Muscle of leg (tissue), 11 donors: Measurements from ENCODE around the gene CAPN12. TPM values are rescaled to one million over a fixed set of nuclear protein-coding genes. Genes with fewer than 3 reads are reported as not detected.

Experiments
- DNase-seq: peaks from one replicate; pipeline ENCODE4 v3.0.0; 2013
- H3K27ac ChIP-seq: one replicate; pipeline ENCODE4 v1.5.1; 2013; ENCODE audit warnings: mild to moderate bottlenecking, low read length, control low read depth
- H3K27me3 ChIP-seq: one replicate; pipeline ENCODE4 v1.6.1; 2013; ENCODE audit warnings: low read length; ENCODE audit not compliant: control insufficient read depth, insufficient read depth
- H3K36me3 ChIP-seq: one replicate; pipeline ENCODE4 v1.6.1; 2013; ENCODE audit warnings: low read length; ENCODE audit not compliant: control insufficient read depth, insufficient read depth
- H3K4me1 ChIP-seq: one replicate; pipeline ENCODE4 v1.6.1; 2013; ENCODE audit warnings: low read length; ENCODE audit not compliant: control insufficient read depth, insufficient read depth
- H3K4me3 ChIP-seq: one replicate; pipeline ENCODE4 v1.5.1; 2013; ENCODE audit warnings: low read length, control low read depth
- H3K9me3 ChIP-seq: replicated peaks from 2 replicates; pipeline ENCODE4 v1.6.1; 2013; ENCODE audit warnings: low read depth, low read length; ENCODE audit not compliant: control insufficient read depth
- WGBS: methylation state at CpG from one replicate; pipeline ENCODE4 v1.1.5; 2013; ENCODE audit warnings: missing lambda C conversion rate; ENCODE audit not compliant: insufficient coverage; 5-methylcytosine and 5-hydroxymethylcytosine counted together
- polyA plus RNA-seq, 8 donors: library from polyadenylated mRNA; unstranded; fragments of 120-200 nt; gene quantifications; one replicate each; pipeline versions ENCODE4 v1.2.1 to v1.2.3, GENCODE V29; 2013; ENCODE audit warnings: inconsistent platforms in 1 of 8, low replicate concordance in 1 of 8; ENCODE audit not compliant: insufficient read length in 8 of 8, insufficient read depth in 1 of 8
- total RNA-seq: library from RNA; stranded (reverse); fragments of 120-200 nt; gene quantifications from one replicate; pipeline ENCODE4 v1.2.4, GENCODE V29; 2013

Gene CAPN12
- total and polyA plus RNA-seq, 9 donors: 0.23 to 2.1 (median 1.1) TPM

GRCh38 chr19:38685666-38686529 is 58.4 kb downstream of the CAPN12 start:
- 43% methylated on average over 4 of the region's 10 CpGs for WGBS
- no peak overlapping the region for H3K4me3 ChIP-seq
- H3K27ac ChIP-seq: peak overlapping the region; percentile 88
- H3K27me3 ChIP-seq: no peaks in the 10 kb centered on the region
- peaks cover 45% of the 10 kb centered on the region for H3K4me1 ChIP-seq
- H3K9me3 ChIP-seq: no peaks in the 10 kb centered on the region
- peak; percentile 39 for DNase-seq
- peaks cover 18% of the 10 kb centered on the region for H3K36me3 ChIP-seq

DNA sequence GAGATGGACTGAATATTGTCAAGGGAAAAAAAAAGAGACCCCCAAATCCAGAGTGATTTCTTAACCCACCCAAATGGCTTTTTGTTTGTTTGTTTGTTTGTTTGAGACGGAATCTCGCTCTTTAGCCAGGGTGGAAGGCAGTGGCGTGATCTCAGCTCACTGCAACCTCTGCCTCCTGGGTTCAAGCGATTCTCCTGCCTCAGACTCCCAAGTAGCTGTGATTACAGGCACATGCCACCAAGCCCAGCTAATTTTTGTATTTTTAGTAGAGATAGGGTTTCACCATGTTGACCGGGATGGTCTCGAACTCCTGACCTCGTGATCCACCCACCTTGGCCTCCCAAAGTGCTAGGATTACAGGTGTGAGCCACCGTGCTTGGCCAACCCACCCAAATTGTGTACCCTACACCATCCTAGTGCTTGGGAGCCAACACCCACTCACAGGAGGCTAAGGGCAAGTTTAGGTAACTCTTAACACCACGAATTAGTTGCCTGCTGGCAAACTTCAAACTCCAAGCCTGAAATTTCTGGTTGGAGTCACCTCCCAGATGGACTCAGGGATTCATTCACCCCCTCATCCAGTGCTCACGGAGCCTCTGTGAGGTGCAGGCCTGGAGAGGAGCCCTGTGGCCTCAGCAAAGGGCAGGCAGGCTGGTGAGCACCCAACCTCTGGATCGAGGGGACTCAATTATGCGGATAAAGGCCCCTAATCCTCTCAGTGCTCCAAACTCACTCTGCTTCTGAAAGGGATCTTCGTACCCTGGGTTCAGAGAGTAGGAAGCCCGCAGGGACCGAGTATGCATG is 59.2 kb downstream of the CAPN12 start:
- Histone ChIP-seq H3K4me3 (no peak overlapping the region), H3K27me3 (no peaks in the 10 kb centered on the region), H3K4me1 (peaks cover 45% of the 10 kb centered on the region), H3K9me3 (no peaks in the 10 kb centered on the region), H3K27ac (peak overlapping the region; percentile 88), H3K36me3 (peaks cover 15% of the 10 kb centered on the region)
- no peak for DNase-seq
- WGBS: 64% methylated on average over 8 of the region's 15 CpGs

DNA sequence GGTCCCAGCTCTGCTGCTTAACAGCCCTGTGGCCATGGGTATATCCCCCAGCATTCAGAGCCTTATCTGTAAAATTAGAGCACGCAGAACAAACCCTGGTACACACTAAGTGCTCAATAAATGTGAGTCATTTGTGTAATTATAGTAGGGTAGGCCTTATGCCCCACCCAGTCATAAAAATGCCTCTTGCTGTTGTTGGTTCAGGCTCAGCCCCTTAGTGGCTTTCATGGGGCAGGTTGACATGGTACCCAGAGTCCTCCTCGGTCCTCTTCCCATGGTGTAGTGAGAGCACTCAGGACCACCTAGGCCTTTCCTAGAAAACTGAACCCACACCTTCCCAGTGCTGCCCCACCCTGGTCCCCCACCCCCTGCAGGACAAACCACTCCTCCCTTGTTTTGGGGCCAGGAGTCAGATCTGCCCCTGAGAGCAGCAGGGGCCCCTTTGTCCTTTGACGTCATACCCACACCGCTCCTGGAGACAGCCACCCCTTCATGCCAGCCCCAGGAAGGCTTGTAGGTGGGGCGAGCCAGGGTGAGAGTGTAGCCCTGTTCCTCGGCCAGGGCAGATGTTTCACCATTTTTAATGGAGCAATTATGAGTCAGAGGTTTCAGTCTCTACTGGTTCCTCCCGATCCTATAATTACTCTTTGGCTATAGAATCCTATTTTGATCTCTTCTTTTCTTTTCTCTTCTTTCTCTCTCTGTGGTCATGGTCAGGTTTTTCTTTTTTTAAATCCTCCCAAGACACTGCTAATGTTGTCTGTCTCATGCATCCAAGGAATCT is 60.0 kb downstream of the CAPN12 start:
- Histone ChIP-seq H3K27ac (peak overlapping the region; percentile 88), H3K27me3 (no peaks in the 10 kb centered on the region), H3K36me3 (peaks cover 17% of the 10 kb centered on the region), H3K9me3 (no peaks in the 10 kb centered on the region), H3K4me3 (no peak overlapping the region), H3K4me1 (peaks cover 45% of the 10 kb centered on the region)
- peak; percentile 38 for DNase-seq
- WGBS: 67% methylated on average over 1 of the region's 7 CpGs

DNA sequence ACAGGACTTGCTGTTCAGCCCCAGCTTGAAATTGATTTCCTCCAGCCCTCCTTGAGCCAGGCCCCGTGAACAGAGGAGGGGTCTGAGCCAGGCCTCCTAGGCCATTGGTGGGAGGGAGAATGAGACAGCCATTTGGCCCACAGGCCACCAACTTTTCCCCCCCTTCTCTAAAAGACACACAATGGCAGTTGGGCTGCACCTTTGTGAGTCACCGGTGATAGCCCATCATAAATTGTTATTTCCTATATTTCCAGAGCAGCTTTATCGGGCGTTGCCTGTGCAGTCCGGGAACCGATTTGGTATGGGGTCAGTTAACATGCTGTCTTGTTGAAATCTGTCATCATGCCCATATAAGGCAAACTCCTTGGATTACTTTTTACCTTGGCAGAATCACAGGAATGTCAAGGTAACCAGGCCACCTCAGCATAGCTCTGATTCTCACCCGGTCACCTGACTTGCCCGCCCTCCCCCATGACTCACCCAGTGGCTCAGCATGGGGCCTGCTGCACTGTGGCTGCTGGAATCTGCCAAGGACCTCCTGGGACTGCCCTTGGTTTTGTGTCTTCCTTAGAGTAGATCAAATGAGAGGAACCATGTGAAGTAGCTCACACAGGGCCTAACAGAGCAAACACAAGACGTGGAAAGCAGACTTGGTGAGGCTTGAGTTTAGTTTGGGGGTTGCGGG is 60.7 kb downstream of the CAPN12 start:
- peaks cover 47% of the 10 kb centered on the region for H3K4me1 ChIP-seq
- DNase-seq: no peak
- H3K27me3 ChIP-seq: no peaks in the 10 kb centered on the region
- H3K4me3 ChIP-seq: no peak overlapping the region
- 67% methylated on average over 6 of the region's 10 CpGs for WGBS
- H3K36me3 ChIP-seq: peaks cover 21% of the 10 kb centered on the region
- no peaks in the 10 kb centered on the region for H3K9me3 ChIP-seq
- H3K27ac ChIP-seq: peak overlapping the region; percentile 88

DNA sequence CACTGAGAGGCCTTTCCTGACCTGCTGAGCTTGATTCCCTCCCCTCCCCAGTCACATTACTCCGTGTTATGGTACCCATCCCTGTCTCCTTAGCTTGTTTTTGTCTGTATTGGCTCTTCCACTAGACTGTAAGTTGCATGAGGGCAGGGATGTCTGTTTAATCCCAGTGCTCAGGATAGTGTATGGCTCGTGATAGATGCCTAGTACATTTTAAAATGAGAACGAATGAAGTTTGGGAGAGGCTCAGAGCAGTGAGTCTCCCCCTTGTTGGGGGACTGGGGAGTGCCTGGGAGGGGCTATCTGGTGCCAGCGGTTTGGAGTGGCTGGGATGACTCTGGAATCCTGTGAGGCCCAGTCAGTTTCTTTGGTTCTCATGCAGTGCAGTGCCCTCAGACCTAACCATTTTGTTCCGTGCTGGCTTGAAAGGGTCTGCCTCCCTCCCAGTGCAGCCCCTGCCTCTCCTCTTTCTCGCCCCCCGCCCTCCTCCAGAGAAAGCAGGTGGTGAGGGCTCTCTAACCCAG is 61.3 kb downstream of the CAPN12 start:
- WGBS: 88% methylated on average over 2 of the region's 7 CpGs
- peaks cover 50% of the 10 kb centered on the region for H3K4me1 ChIP-seq
- no peak overlapping the region for H3K4me3 ChIP-seq
- DNase-seq: no peak
- peaks cover 22% of the 10 kb centered on the region for H3K36me3 ChIP-seq
- H3K27ac ChIP-seq: peak overlapping the region; percentile 88
- H3K27me3 ChIP-seq: no peaks in the 10 kb centered on the region
- H3K9me3 ChIP-seq: no peaks in the 10 kb centered on the region

GRCh38 chr19:38682195-38682867 is 61.9 kb downstream of the CAPN12 start:
- Histone ChIP-seq H3K9me3 (no peaks in the 10 kb centered on the region), H3K4me1 (peaks cover 49% of the 10 kb centered on the region), H3K27me3 (no peaks in the 10 kb centered on the region), H3K4me3 (no peak overlapping the region), H3K27ac (peak overlapping the region; percentile 88), H3K36me3 (peaks cover 25% of the 10 kb centered on the region)
- no peak for DNase-seq
- 92% methylated on average over 10 of the region's 11 CpGs for WGBS

Other genes starting within 250 kb of the CAPN12 start
- 0.89 TPM for gene MAP4K1, start 126.5 kb downstream of the CAPN12 start, total RNA-seq
- gene MAP4K1, start 126.5 kb downstream of the CAPN12 start, polyA plus RNA-seq: 10 to 100 TPM in 3 of 8 donors, 1 to 10 TPM in 5; 2.8 to 17.8 (median 7.3) TPM
- 334 TPM for gene EIF3K, start 125.3 kb downstream of the CAPN12 start, total RNA-seq
- gene EIF3K, start 125.3 kb downstream of the CAPN12 start, polyA plus RNA-seq: 100 to 1,000 TPM; 345 to 430 (median 386) TPM
- gene ACTN4, start 96.8 kb downstream of the CAPN12 start, total RNA-seq: 68.8 TPM
- 100 to 1,000 TPM; 163 to 281 (median 224) TPM for gene ACTN4, start 96.8 kb downstream of the CAPN12 start, polyA plus RNA-seq
- gene LGALS7, start 29.0 kb upstream of the CAPN12 start, total RNA-seq: 0.22 TPM
- gene LGALS7, start 29.0 kb upstream of the CAPN12 start, polyA plus RNA-seq: 1 to 10 TPM in 2 of 8 donors, under 1 TPM in 3, not detected in 3; 0.35 to 1.1 (median 0.93) TPM
- gene LGALS7B, start 44.7 kb upstream of the CAPN12 start, total RNA-seq: 2.3 TPM
- gene LGALS7B, start 44.7 kb upstream of the CAPN12 start, polyA plus RNA-seq: 10 to 100 TPM in 1 of 8 donors, 1 to 10 TPM in 3, under 1 TPM in 3, not detected in 1; 0.45 to 44.5 (median 1.1) TPM
- 0.89 TPM for gene LGALS4, start 68.5 kb upstream of the CAPN12 start, total RNA-seq
- gene LGALS4, start 68.5 kb upstream of the CAPN12 start, polyA plus RNA-seq: 10 to 100 TPM in 2 of 8 donors, 1 to 10 TPM in 3, under 1 TPM in 3; 0.67 to 45.5 (median 1.5) TPM
- 34.1 TPM for gene ECH1, start 87.3 kb upstream of the CAPN12 start, total RNA-seq
- gene ECH1, start 87.3 kb upstream of the CAPN12 start, polyA plus RNA-seq: 100 to 1,000 TPM; 125 to 180 (median 152) TPM
- 195 TPM for gene HNRNPL, start 105.5 kb upstream of the CAPN12 start, total RNA-seq
- gene HNRNPL, start 105.5 kb upstream of the CAPN12 start, polyA plus RNA-seq: 100 to 1,000 TPM; 242 to 355 (median 288) TPM
- 10.7 TPM for gene RINL, start 133.8 kb upstream of the CAPN12 start, total RNA-seq
- 10 to 100 TPM in 7 of 8 donors, 1 to 10 TPM in 1; 9.3 to 14.4 (median 11.8) TPM for gene RINL, start 133.8 kb upstream of the CAPN12 start, polyA plus RNA-seq
- 100 TPM for gene SIRT2, start 155.1 kb upstream of the CAPN12 start, total RNA-seq
- 100 to 1,000 TPM in 6 of 8 donors, 10 to 100 TPM in 2; 92.7 to 129 (median 109) TPM for gene SIRT2, start 155.1 kb upstream of the CAPN12 start, polyA plus RNA-seq
- gene NFKBIB, start 155.5 kb upstream of the CAPN12 start, total RNA-seq: 8.3 TPM
- gene NFKBIB, start 155.5 kb upstream of the CAPN12 start, polyA plus RNA-seq: 10 to 100 TPM in 6 of 8 donors, 1 to 10 TPM in 2; 9.8 to 11.6 (median 11.2) TPM
- 2.5 TPM for gene CCER2, start 167.7 kb upstream of the CAPN12 start, total RNA-seq
- gene CCER2, start 167.7 kb upstream of the CAPN12 start, polyA plus RNA-seq: 1 to 10 TPM; 4.4 to 9.2 (median 6.8) TPM
- gene SARS2, start 186.3 kb upstream of the CAPN12 start, total RNA-seq: 18.0 TPM
- gene SARS2, start 186.3 kb upstream of the CAPN12 start, polyA plus RNA-seq: 10 to 100 TPM; 20.3 to 36.7 (median 26.9) TPM
- gene MRPS12, start 186.5 kb upstream of the CAPN12 start, total RNA-seq: 19.6 TPM
- 10 to 100 TPM; 19.6 to 22.7 (median 20.8) TPM for gene MRPS12, start 186.5 kb upstream of the CAPN12 start, polyA plus RNA-seq
- 30.7 TPM for gene FBXO17, start 231.3 kb upstream of the CAPN12 start, total RNA-seq
- 10 to 100 TPM; 25.0 to 36.7 (median 28.8) TPM for gene FBXO17, start 231.3 kb upstream of the CAPN12 start, polyA plus RNA-seq